WI38 (cell line): Measurements from ENCODE around the gene PBX1.

Experiments used
- H3K4me3 ChIP-seq: 2 replicates; pipeline ENCODE4 v1.5.1; 2011; ENCODE audit warnings: low read depth, mild to moderate bottlenecking, control low read depth, low read length
- TF ChIP-seq, protein P1 (sequence below): IDR thresholded peaks from 2 replicates; pipeline ENCODE4 v1.5.1; 2012; ENCODE audit warnings: low read depth, mild to moderate bottlenecking, control low read depth, low read length

The PBX1 gene

DNA sequence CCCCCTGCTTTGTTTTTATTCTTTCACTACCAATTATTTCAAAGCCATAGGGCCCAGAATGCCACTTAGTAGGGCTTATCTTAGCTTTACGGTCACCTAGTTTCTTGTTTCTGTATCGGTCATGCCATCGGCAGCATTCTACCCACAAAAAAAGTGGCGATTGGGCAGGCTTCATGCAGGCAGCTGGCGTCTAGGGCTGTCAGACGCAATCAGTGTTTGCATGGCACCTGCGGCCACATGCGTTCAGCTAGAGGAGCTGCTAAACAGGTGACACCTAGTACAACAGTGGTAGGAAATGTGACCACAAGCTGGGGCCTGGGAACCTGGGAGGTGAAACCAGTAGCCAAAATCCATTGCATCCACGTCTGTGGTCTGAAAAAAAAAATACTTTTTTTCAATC, 262.7 kb downstream of the PBX1 start:
- TF ChIP-seq, protein P1, sequence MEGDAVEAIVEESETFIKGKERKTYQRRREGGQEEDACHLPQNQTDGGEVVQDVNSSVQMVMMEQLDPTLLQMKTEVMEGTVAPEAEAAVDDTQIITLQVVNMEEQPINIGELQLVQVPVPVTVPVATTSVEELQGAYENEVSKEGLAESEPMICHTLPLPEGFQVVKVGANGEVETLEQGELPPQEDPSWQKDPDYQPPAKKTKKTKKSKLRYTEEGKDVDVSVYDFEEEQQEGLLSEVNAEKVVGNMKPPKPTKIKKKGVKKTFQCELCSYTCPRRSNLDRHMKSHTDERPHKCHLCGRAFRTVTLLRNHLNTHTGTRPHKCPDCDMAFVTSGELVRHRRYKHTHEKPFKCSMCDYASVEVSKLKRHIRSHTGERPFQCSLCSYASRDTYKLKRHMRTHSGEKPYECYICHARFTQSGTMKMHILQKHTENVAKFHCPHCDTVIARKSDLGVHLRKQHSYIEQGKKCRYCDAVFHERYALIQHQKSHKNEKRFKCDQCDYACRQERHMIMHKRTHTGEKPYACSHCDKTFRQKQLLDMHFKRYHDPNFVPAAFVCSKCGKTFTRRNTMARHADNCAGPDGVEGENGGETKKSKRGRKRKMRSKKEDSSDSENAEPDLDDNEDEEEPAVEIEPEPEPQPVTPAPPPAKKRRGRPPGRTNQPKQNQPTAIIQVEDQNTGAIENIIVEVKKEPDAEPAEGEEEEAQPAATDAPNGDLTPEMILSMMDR, result no peak
- no peak overlapping the region for H3K4me3 ChIP-seq

DNA sequence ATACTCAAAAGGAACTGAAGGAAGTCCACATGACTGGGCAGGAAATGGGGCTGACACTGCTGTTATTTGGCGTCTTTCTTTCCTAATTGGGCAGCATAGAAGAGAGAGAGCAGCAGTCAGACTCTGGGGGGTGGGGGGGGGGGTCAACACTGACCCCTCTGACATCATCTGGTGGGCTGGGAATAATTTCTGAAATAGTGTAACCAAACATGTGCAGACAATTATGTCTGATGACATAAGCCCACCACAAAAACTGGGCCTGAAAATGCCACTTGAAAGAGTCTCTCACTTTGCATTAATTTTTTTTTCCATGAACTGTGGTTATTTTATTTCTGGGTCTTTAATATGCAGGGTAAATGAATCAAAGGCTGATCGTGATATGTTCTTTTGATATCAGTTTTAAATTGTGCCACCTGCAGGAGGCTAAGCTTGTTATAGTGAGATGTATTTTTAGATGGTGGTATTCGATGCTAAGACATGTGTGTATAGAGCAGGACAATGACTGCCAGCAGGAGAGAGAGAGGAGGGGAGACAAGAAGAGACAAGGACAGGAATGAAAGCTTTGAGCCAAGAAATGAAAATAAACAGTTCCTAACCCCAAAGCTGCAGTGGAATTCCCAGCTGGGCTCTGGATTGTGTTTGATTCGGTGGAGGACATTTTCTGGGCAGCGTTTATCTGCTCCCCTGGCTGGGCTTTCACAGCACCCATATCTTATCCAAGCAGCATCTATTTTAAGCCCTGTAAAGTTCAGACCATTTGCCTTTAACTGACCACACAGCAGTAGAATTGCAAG, 264.7 kb downstream of the PBX1 start:
- TF ChIP-seq, protein P1, result no peak
- H3K4me3 ChIP-seq, result no peak overlapping the region

- TF ChIP-seq, protein P1, result no peak
Measured at GRCh38 chr1:164824542-164824941, 265.6 kb downstream of the PBX1 start.

GRCh38 chr1:164830628-164831027, 271.6 kb downstream of the PBX1 start:
- H3K4me3 ChIP-seq, result no peak overlapping the region
- TF ChIP-seq, protein P1, result no peak

More at GRCh38 chr1:164824542-164824941, 265.6 kb downstream of the PBX1 start:
- no peak overlapping the region for H3K4me3 ChIP-seq

GRCh38 chr1:164834641-164835040, 275.7 kb downstream of the PBX1 start:
- TF ChIP-seq, protein P1, result no peak
- H3K4me3 ChIP-seq, result no peak overlapping the region

- H3K4me3 ChIP-seq, result no peak overlapping the region
- TF ChIP-seq, protein P1, result no peak
Measured at GRCh38 chr1:164836614-164837018, 277.6 kb downstream of the PBX1 start.

GRCh38 chr1:164838786-164839185, 279.8 kb downstream of the PBX1 start:
- TF ChIP-seq, protein P1, result no peak
- no peak overlapping the region for H3K4me3 ChIP-seq
